ENCODE data around the gene NRTN. TPM values are rescaled to one million over a fixed set of nuclear protein-coding genes. Genes with fewer than 3 reads are reported as not detected.

NRTN gene
- total and polyA plus RNA-seq, 7 experiments from 2014 or later: 0.19 to 1.0 (median 0.66) TPM; not detected in 1

GRCh38 chr19:5863030-5863665 is 58.3 kb downstream of the NRTN start:
- no peak for ATAC-seq

GRCh38 chr19:5864013-5864720 is 59.3 kb downstream of the NRTN start:
- intact Hi-C loops (cut with micrococcal nuclease): no loop called here
- H3K27me3 Mint-ChIP-seq: peaks cover 0 to 6% (median 0%) of the 10 kb centered on the region in 5 donors
- peak; percentile 31 for ATAC-seq
- no peaks in the 10 kb centered on the region for H3K36me3 ChIP-seq (ENCODE audit: control insufficient read depth in 2 of 3, insufficient read depth in 3 of 3, low read length in 3 of 3)
- DNase-seq: no peak
- H3K27ac Mint-ChIP-seq: peak overlapping the region in 1 of 9 donors; percentile 16
- H3K9me3 ChIP-seq (ENCODE audit: control insufficient read depth in 2 of 3, low read length in 3 of 3): no peaks in the 10 kb centered on the region
- no peak overlapping the region for H3K4me3 ChIP-seq (ENCODE audit: low read length)
- ChIA-PET POLR2A (no interaction called here), CTCF (no interaction called here)
- no peaks in the 10 kb centered on the region for H3K9me3 Mint-ChIP-seq
- no peak overlapping the region for H3K27ac ChIP-seq (ENCODE audit: low read depth, low read length)
- H3K4me3 Mint-ChIP-seq: no peak overlapping the region
- H3K4me1 ChIP-seq (ENCODE audit: control insufficient read depth in 2 of 2, insufficient read depth in 2 of 2, low read length in 2 of 2): no peaks in the 10 kb centered on the region
- peaks cover 0 to 7% (median 0%) of the 10 kb centered on the region in 7 donors for H3K4me1 Mint-ChIP-seq
- H3K36me3 Mint-ChIP-seq: no peaks in the 10 kb centered on the region
- H3K27me3 ChIP-seq (ENCODE audit: control insufficient read depth in 2 of 2, insufficient read depth in 2 of 2, low read length in 2 of 2): no peaks in the 10 kb centered on the region

More at GRCh38 chr19:5863030-5863665, 58.3 kb downstream of the NRTN start:
- Histone ChIP-seq H3K4me3 (ENCODE audit: low read length) (no peak overlapping the region), H3K36me3 (ENCODE audit: control insufficient read depth in 2 of 3, insufficient read depth in 3 of 3, low read length in 3 of 3) (no peaks in the 10 kb centered on the region), H3K27me3 (ENCODE audit: control insufficient read depth in 2 of 2, insufficient read depth in 2 of 2, low read length in 2 of 2) (no peaks in the 10 kb centered on the region), H3K4me1 (ENCODE audit: control insufficient read depth in 2 of 2, insufficient read depth in 2 of 2, low read length in 2 of 2) (no peaks in the 10 kb centered on the region), H3K27ac (ENCODE audit: low read depth, low read length) (no peak overlapping the region), H3K9me3 (ENCODE audit: control insufficient read depth in 2 of 3, low read length in 3 of 3) (no peaks in the 10 kb centered on the region)
- ChIA-PET POLR2A (interaction anchor here (0.6 kb wide), 1 partner anchor 25 kb away, joined by 4 read pairs; no protein-coding TSS in a partner anchor), CTCF (no interaction called here)
- DNase-seq: no peak
- peaks cover 0 to 7% (median 0%) of the 10 kb centered on the region in 7 donors for H3K4me1 Mint-ChIP-seq
- H3K9me3 Mint-ChIP-seq: no peaks in the 10 kb centered on the region
- no peak overlapping the region for H3K27ac Mint-ChIP-seq
- no peak overlapping the region for H3K4me3 Mint-ChIP-seq
- intact Hi-C loops (cut with micrococcal nuclease): no loop called here
- peaks cover 0 to 6% (median 0%) of the 10 kb centered on the region in 5 donors for H3K27me3 Mint-ChIP-seq
- no peaks in the 10 kb centered on the region for H3K36me3 Mint-ChIP-seq

GRCh38 chr19:5864725-5865486 is 60.0 kb downstream of the NRTN start:
- Mint-ChIP-seq H3K27ac (peak overlapping the region in 2 of 9 donors; percentile 4 to 16), H3K9me3 (no peaks in the 10 kb centered on the region), H3K4me1 (peaks cover 0 to 7% (median 0%) of the 10 kb centered on the region in 7 donors), H3K4me3 (no peak overlapping the region), H3K27me3 (peaks cover 0 to 6% (median 0%) of the 10 kb centered on the region in 5 donors), H3K36me3 (no peaks in the 10 kb centered on the region)
- H3K27me3 ChIP-seq (ENCODE audit: control insufficient read depth in 2 of 2, insufficient read depth in 2 of 2, low read length in 2 of 2): no peaks in the 10 kb centered on the region
- no peaks in the 10 kb centered on the region for H3K4me1 ChIP-seq (ENCODE audit: control insufficient read depth in 2 of 2, insufficient read depth in 2 of 2, low read length in 2 of 2)
- no peak overlapping the region for H3K4me3 ChIP-seq (ENCODE audit: low read length)
- no peaks in the 10 kb centered on the region for H3K9me3 ChIP-seq (ENCODE audit: control insufficient read depth in 2 of 3, low read length in 3 of 3)
- CTCF ChIA-PET: no interaction called here
- H3K36me3 ChIP-seq (ENCODE audit: control insufficient read depth in 2 of 3, insufficient read depth in 3 of 3, low read length in 3 of 3): no peaks in the 10 kb centered on the region
- POLR2A ChIA-PET: no interaction called here
- intact Hi-C loops (cut with micrococcal nuclease): no loop called here
- DNase-seq (no peak), ATAC-seq (peak; percentile 32)
- H3K27ac ChIP-seq (ENCODE audit: low read depth, low read length): no peak overlapping the region

GRCh38 chr19:5865772-5866171 is 60.9 kb downstream of the NRTN start:
- no peak overlapping the region for H3K4me3 Mint-ChIP-seq
- H3K27ac Mint-ChIP-seq: peak overlapping the region in 1 of 9 donors; percentile 4
- Histone ChIP-seq H3K9me3 (ENCODE audit: control insufficient read depth in 2 of 3, low read length in 3 of 3) (no peaks in the 10 kb centered on the region), H3K36me3 (ENCODE audit: control insufficient read depth in 2 of 3, insufficient read depth in 3 of 3, low read length in 3 of 3) (no peaks in the 10 kb centered on the region), H3K27ac (ENCODE audit: low read depth, low read length) (no peak overlapping the region), H3K27me3 (ENCODE audit: control insufficient read depth in 2 of 2, insufficient read depth in 2 of 2, low read length in 2 of 2) (no peaks in the 10 kb centered on the region), H3K4me1 (ENCODE audit: control insufficient read depth in 2 of 2, insufficient read depth in 2 of 2, low read length in 2 of 2) (no peaks in the 10 kb centered on the region), H3K4me3 (ENCODE audit: low read length) (no peak overlapping the region)
- peaks cover 0 to 6% (median 0%) of the 10 kb centered on the region in 5 donors for H3K27me3 Mint-ChIP-seq
- intact Hi-C loops (cut with micrococcal nuclease): no loop called here
- ChIA-PET POLR2A (no interaction called here), CTCF (no interaction called here)
- no peaks in the 10 kb centered on the region for H3K36me3 Mint-ChIP-seq
- H3K4me1 Mint-ChIP-seq: peaks cover 0 to 7% (median 0%) of the 10 kb centered on the region in 7 donors
- no peaks in the 10 kb centered on the region for H3K9me3 Mint-ChIP-seq
- DNase-seq: no peak
- ATAC-seq: peak; percentile 29

- H3K27me3 Mint-ChIP-seq: peaks cover 0 to 4% (median 0%) of the 10 kb centered on the region in 5 donors
- no peak overlapping the region for H3K27ac ChIP-seq (ENCODE audit: low read depth, low read length)
- peak overlapping the region in 1 of 9 donors; percentile 46 for H3K27ac Mint-ChIP-seq
- peaks cover 0 to 7% (median 0%) of the 10 kb centered on the region in 7 donors for H3K4me1 Mint-ChIP-seq
- POLR2A ChIA-PET: no interaction called here
- ATAC-seq (no peak), DNase-seq (no peak)
- no peaks in the 10 kb centered on the region for H3K27me3 ChIP-seq (ENCODE audit: control insufficient read depth in 2 of 2, insufficient read depth in 2 of 2, low read length in 2 of 2)
- no peaks in the 10 kb centered on the region for H3K36me3 Mint-ChIP-seq
- H3K4me3 ChIP-seq (ENCODE audit: low read length): no peak overlapping the region
- H3K9me3 ChIP-seq (ENCODE audit: control insufficient read depth in 2 of 3, low read length in 3 of 3): no peaks in the 10 kb centered on the region
- intact Hi-C loops (cut with micrococcal nuclease): no loop called here
- H3K36me3 ChIP-seq (ENCODE audit: control insufficient read depth in 2 of 3, insufficient read depth in 3 of 3, low read length in 3 of 3): no peaks in the 10 kb centered on the region
- CTCF ChIA-PET: no interaction called here
- no peak overlapping the region for H3K4me3 Mint-ChIP-seq
- no peaks in the 10 kb centered on the region for H3K9me3 Mint-ChIP-seq
- no peaks in the 10 kb centered on the region for H3K4me1 ChIP-seq (ENCODE audit: control insufficient read depth in 2 of 2, insufficient read depth in 2 of 2, low read length in 2 of 2)
Observed at GRCh38 chr19:5867201-5868136, 62.6 kb downstream of the NRTN start.

GRCh38 chr19:5870986-5871394 is 66.1 kb downstream of the NRTN start:
- ChIA-PET CTCF (no interaction called here), POLR2A (no interaction called here)
- intact Hi-C loops (cut with micrococcal nuclease): no loop called here
- Histone ChIP-seq H3K9me3 (ENCODE audit: control insufficient read depth in 2 of 3, low read length in 3 of 3) (no peaks in the 10 kb centered on the region), H3K4me3 (ENCODE audit: low read length) (no peak overlapping the region), H3K27ac (ENCODE audit: low read depth, low read length) (no peak overlapping the region), H3K27me3 (ENCODE audit: control insufficient read depth in 2 of 2, insufficient read depth in 2 of 2, low read length in 2 of 2) (no peaks in the 10 kb centered on the region), H3K36me3 (ENCODE audit: control insufficient read depth in 2 of 3, insufficient read depth in 3 of 3, low read length in 3 of 3) (no peaks in the 10 kb centered on the region), H3K4me1 (ENCODE audit: control insufficient read depth in 2 of 2, insufficient read depth in 2 of 2, low read length in 2 of 2) (no peaks in the 10 kb centered on the region)
- Mint-ChIP-seq H3K27ac (peak overlapping the region in 1 of 9 donors; percentile 30), H3K4me1 (peaks cover 0 to 3% (median 0%) of the 10 kb centered on the region in 7 donors), H3K4me3 (no peak overlapping the region), H3K27me3 (peaks cover 0 to 4% (median 0%) of the 10 kb centered on the region in 5 donors), H3K36me3 (no peaks in the 10 kb centered on the region), H3K9me3 (no peaks in the 10 kb centered on the region)
- DNase-seq (no peak), ATAC-seq (no peak)
